Measurements from ENCODE around the gene ADGRD2. TPM values are rescaled to one million over a fixed set of nuclear protein-coding genes. Genes with fewer than 3 reads are reported as not detected.
"Not testable (repeated sequence)": the region's sequence is repeated elsewhere in the genome, so short reads cannot be mapped to it uniquely, and the experiment has no call there.

The ADGRD2 gene
- total RNA-seq, 4 donors from 2014 or later: 0.20 to 0.49 (median 0.36) TPM; not detected in 1

DNA sequence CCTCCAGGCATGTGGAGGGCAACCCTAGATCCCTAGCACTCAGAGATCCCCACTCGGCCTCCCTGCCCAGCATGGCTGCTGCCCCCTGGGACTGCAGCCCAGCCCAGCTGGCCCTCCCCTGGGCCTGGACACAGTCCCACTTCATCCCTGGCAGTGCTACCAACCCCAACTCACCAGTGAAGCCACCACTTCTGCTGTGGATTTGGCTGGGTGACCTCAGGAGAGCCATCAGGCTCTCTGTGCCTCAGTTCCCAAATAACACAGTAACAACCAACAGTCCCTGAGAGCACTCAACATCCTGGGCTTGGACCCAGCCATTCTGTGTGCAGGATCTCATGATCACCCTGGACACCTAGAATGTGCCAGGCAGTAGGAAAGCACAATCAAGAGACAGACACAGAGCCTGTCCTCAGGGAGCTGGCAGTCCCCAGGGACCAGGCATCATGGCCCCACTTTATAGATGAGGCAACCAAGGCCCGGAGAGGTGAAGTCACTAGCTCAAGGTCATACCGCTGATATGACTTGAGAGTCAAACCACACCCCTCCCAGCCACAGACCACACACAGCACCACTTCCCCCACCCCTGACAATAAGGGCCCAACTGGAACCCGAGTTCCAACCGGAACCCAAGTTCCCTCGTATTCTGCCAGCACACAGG lies 30.3 kb upstream of the ADGRD2 start:
- intact Hi-C loops (cut with DNase I; ENCODE audit: low total_unique reads): loop anchor here (2.0 to 5.0 kb wide), 2 partner anchors 25 to 122 kb away; no protein-coding TSS in a partner anchor
- peak in 1 of 2 donors; percentile 68 for DNase-seq (ENCODE audit: low spot score in 2 of 2)
- 60 to 77% methylated on average over 6 of the region's 6 CpGs for WGBS, 2 donors
- no peak overlapping the region for H3K4me3 ChIP-seq (ENCODE audit: low read depth, poor library complexity, severe bottlenecking)
- no peak for TF ChIP-seq CTCF (IDR thresholded peaks at IDR 0.05)
- TF ChIP-seq POLR2A (IDR thresholded peaks at IDR 0.05): no peak

DNA sequence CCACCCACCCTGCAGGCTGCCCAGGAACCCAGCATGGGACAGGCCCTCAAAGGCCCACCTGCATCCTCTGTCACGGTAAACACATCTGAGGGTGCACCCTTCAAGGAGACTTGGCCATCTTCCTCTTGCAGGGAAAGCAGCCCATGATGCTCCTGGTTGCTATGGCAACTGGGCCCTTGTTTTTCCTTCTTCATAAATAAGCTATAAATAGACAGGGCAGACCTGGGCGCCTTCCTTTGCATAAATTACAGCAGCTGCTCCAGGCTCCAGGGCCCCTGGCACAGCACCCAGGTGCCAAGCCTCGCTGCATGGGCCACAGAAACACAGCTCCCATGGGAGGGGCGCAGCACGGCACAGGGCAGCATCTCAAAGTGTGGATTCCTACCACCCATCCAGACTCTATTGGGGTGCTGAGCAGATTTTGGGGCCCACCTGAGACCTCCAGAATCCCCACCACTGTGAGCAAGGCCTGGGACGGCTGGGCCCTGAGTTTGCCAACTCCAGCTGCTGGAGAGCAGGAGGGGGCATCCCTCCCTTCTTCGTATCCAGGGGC lies 29.2 kb upstream of the ADGRD2 start:
- 47 to 65% methylated on average over 5 to 7 of the region's 7 CpGs for WGBS, 2 donors
- H3K4me3 ChIP-seq (ENCODE audit: low read depth, poor library complexity, severe bottlenecking): no peak overlapping the region
- intact Hi-C loops (cut with DNase I; ENCODE audit: low total_unique reads): no loop called here
- TF ChIP-seq POLR2A (IDR thresholded peaks at IDR 0.05) (no peak), CTCF (IDR thresholded peaks at IDR 0.05) (no peak)
- peak in 1 of 2 donors; percentile 66 for DNase-seq (ENCODE audit: low spot score in 2 of 2)

DNA sequence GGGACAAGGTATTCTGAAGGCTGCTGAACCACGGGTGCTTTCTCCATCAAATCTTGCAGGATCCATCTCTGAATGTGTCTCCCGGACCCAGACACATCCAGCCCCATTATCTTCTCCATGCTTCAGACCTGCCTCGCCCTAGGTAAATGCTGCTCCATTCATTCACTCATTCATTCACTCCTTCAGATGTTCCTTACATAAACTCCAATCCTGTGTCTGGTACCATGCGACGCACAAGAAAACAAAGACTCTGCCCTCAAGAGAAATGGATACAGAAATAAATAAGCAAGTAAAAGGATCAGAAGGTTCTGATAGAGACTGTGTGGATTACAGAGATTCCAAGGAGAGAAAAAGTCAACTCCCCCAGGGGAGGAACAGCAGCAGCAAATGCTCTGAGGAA lies 27.1 kb upstream of the ADGRD2 start:
- DNase-seq (ENCODE audit: low spot score in 2 of 2): no peak
- TF ChIP-seq POLR2A (IDR thresholded peaks at IDR 0.05): no peak
- no peak for TF ChIP-seq CTCF (IDR thresholded peaks at IDR 0.05)
- intact Hi-C loops (cut with DNase I; ENCODE audit: low total_unique reads): no loop called here
- WGBS, 2 donors: 84 to 85% methylated on average over 5 of the region's 5 CpGs
- H3K4me3 ChIP-seq (ENCODE audit: low read depth, poor library complexity, severe bottlenecking): no peak overlapping the region

GRCh38 chr9:124423591-124423990 lies 26.7 kb upstream of the ADGRD2 start:
- WGBS, 2 donors: 53 to 54% methylated on average over 11 of the region's 11 CpGs
- intact Hi-C loops (cut with DNase I; ENCODE audit: low total_unique reads): no loop called here

GRCh38 chr9:124425733-124426132 lies 24.5 kb upstream of the ADGRD2 start:
- H3K4me3 ChIP-seq (ENCODE audit: low read depth, poor library complexity, severe bottlenecking): not testable (repeated sequence)
- intact Hi-C loops (cut with DNase I; ENCODE audit: low total_unique reads): loop anchor here (2.0 kb wide), 1 partner anchor 39 kb away; no protein-coding TSS in a partner anchor
- WGBS, 2 donors: 87% methylated on average over 12 of the region's 12 CpGs

More at GRCh38 chr9:124423591-124423990, 26.7 kb upstream of the ADGRD2 start:
- peak in 1 of 2 donors; percentile 83 for DNase-seq (ENCODE audit: low spot score in 2 of 2)
- no peak for TF ChIP-seq CTCF (IDR thresholded peaks at IDR 0.05)
- TF ChIP-seq POLR2A (IDR thresholded peaks at IDR 0.05): no peak
- no peak overlapping the region for H3K4me3 ChIP-seq (ENCODE audit: low read depth, poor library complexity, severe bottlenecking)

GRCh38 chr9:124426361-124426760 lies 23.9 kb upstream of the ADGRD2 start:
- WGBS, 2 donors: 89 to 93% methylated on average over 7 of the region's 7 CpGs
- DNase-seq (ENCODE audit: low spot score in 2 of 2): peak in 1 of 2 donors; percentile 67
- no peak overlapping the region for H3K4me3 ChIP-seq (ENCODE audit: low read depth, poor library complexity, severe bottlenecking)
- intact Hi-C loops (cut with DNase I; ENCODE audit: low total_unique reads): loop anchor here (2.0 kb wide), 1 partner anchor 38 kb away; no protein-coding TSS in a partner anchor
- TF ChIP-seq POLR2A (IDR thresholded peaks at IDR 0.05) (no peak), CTCF (IDR thresholded peaks at IDR 0.05) (no peak)

More at GRCh38 chr9:124425733-124426132, 24.5 kb upstream of the ADGRD2 start:
- not testable (repeated sequence) for DNase-seq (ENCODE audit: low spot score in 2 of 2)

Measured in lower leg skin (tissue), 4 donors.